Measurements from ENCODE around the gene PSMG3.

Gene PSMG3

DNA sequence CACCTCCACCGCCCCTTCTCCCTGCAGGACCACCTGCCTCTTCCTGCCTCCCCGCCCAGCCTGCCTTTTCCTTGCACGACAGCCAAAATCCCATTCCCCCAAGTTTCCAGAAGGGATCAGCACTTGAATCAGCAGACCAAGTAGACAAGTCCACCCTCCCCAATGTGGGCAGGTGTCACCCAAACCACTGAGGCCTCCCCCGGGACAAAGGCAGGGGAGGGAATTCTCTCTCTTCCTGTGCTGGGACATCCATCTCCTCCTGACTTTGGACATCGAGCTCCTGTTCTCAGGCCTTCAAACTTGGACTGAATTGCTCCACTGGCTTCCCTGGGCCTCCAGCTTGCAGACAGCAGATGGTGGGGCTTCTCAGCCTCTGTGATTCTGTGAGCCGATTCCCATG, 21.6 kb upstream of the PSMG3 start:
- Histone ChIP-seq H3K27me3 (peaks cover 32% of the 10 kb centered on the region), H3K4me3 (ENCODE audit: low read depth, low read length) (no peak overlapping the region), H3K36me3 (no peaks in the 10 kb centered on the region), H3K9me3 (no peaks in the 10 kb centered on the region), H3K4me1 (peaks cover 6% of the 10 kb centered on the region)
- DNase-seq, result no peak
- no peak for TF ChIP-seq CTCF (IDR thresholded peaks at IDR 0.05; ENCODE audit: low read depth, low read length)

GRCh38 chr7:1590887-1591286, 21.1 kb upstream of the PSMG3 start:
- DNase-seq, result no peak
- H3K9me3 ChIP-seq, result no peaks in the 10 kb centered on the region
- no peak overlapping the region for H3K4me3 ChIP-seq (ENCODE audit: low read depth, low read length)
- peaks cover 6% of the 10 kb centered on the region for H3K4me1 ChIP-seq
- TF ChIP-seq CTCF (IDR thresholded peaks at IDR 0.05; ENCODE audit: low read depth, low read length), result no peak
- H3K36me3 ChIP-seq, result no peaks in the 10 kb centered on the region
- peaks cover 36% of the 10 kb centered on the region for H3K27me3 ChIP-seq

- Histone ChIP-seq H3K4me3 (ENCODE audit: low read depth, low read length) (no peak overlapping the region), H3K36me3 (no peaks in the 10 kb centered on the region), H3K9me3 (no peaks in the 10 kb centered on the region), H3K4me1 (peaks cover 6% of the 10 kb centered on the region), H3K27me3 (peaks cover 36% of the 10 kb centered on the region)
- no peak for DNase-seq
- no peak for TF ChIP-seq CTCF (IDR thresholded peaks at IDR 0.05; ENCODE audit: low read depth, low read length)
These were observed 20.6 kb upstream of the PSMG3 start for GRCh38 chr7:1590476-1590875.

- Histone ChIP-seq H3K9me3 (no peaks in the 10 kb centered on the region), H3K4me3 (ENCODE audit: low read depth, low read length) (no peak overlapping the region), H3K4me1 (peaks cover 6% of the 10 kb centered on the region), H3K27me3 (peaks cover 36% of the 10 kb centered on the region), H3K36me3 (no peaks in the 10 kb centered on the region)
- no peak for TF ChIP-seq CTCF (IDR thresholded peaks at IDR 0.05; ENCODE audit: low read depth, low read length)
- DNase-seq, result no peak
These were observed 19.1 kb upstream of the PSMG3 start for GRCh38 chr7:1588978-1589377.

GRCh38 chr7:1587738-1588137, 17.9 kb upstream of the PSMG3 start:
- Histone ChIP-seq H3K27me3 (peaks cover 26% of the 10 kb centered on the region), H3K4me1 (peaks cover 6% of the 10 kb centered on the region), H3K36me3 (no peaks in the 10 kb centered on the region), H3K9me3 (no peaks in the 10 kb centered on the region), H3K4me3 (ENCODE audit: low read depth, low read length) (no peak overlapping the region)
- DNase-seq, result no peak
- TF ChIP-seq CTCF (IDR thresholded peaks at IDR 0.05; ENCODE audit: low read depth, low read length), result no peak

DNA sequence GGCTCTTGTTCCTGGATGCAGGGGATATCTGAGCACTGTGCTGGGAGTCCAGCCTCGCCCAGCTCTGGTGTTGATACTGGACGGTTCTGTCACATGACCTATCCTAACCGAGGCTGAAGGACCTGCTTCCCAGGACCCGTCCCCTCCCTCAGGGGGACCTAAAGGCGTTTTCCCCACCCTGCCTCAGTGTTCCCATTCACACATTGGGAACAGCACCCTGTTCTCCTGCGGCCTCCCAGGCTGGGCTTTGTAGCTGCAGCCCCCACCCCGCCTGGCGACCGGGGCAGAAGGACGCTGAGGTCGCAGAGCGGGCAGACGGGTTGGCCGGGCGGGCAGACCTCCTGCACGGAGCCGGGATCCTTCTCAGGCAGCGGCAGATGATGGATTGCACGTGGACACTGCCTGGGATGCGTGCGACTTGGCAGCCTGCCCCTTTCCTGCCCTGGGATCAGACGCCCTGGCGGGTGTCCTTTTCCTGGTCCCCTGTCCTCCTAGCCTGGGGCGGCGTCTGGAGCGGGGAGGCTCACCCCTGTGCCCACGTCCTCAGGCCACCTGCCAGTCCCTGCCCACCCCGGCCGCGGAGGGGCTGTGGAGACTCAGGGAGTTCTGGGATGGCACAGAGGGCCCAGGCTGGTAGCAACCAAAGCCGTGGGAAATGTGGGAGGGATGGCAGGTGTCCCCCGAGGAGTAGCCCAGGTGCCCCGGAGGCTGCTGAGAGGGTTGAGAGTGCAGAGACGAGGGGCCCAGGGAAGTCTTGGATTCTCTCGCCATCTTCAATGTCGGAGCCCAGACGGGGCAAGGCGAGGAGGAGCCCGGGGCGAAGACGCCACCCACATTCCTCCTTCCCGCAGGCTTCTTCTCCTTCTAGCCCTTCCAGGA, 17.2 kb upstream of the PSMG3 start:
- Histone ChIP-seq H3K27me3 (peaks cover 21% of the 10 kb centered on the region), H3K4me1 (peaks cover 6% of the 10 kb centered on the region), H3K36me3 (no peaks in the 10 kb centered on the region), H3K4me3 (ENCODE audit: low read depth, low read length) (peak overlapping the region; percentile 49), H3K9me3 (no peaks in the 10 kb centered on the region)
- DNase-seq, result peak; percentile 73
- no peak for TF ChIP-seq CTCF (IDR thresholded peaks at IDR 0.05; ENCODE audit: low read depth, low read length)

All from BE2C (cell line).